ENCODE measurements around the gene LGI4.

The LGI4 gene

DNA sequence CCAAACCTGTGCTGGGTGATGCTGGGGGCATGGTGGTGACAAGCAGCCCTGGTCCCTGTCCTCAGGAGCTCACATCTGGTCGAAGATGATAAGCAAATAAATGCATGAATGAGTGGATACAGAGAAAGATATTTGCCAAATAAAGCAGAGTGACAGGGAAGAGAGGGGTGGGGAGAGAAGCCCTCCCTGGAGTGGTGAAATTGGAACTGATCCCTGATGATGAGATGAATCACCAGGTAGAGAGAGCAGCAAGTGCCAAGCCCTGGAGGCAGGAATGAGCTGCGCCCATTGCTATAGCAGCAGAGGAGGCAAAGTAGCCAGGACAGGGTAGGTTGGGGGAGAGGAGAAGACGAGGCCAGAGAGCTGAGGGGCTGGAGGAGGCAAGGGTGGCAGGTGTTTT is 33.3 kb upstream of the LGI4 start:
- H3K4me1 ChIP-seq (ENCODE audit: control insufficient read depth, insufficient read depth, low read length), result peaks cover 11% of the 10 kb centered on the region
- H3K9me3 ChIP-seq (ENCODE audit: control insufficient read depth, low read length), result no peaks in the 10 kb centered on the region
- H3K36me3 ChIP-seq (ENCODE audit: control insufficient read depth, insufficient read depth, low read length), result no peaks in the 10 kb centered on the region

DNA sequence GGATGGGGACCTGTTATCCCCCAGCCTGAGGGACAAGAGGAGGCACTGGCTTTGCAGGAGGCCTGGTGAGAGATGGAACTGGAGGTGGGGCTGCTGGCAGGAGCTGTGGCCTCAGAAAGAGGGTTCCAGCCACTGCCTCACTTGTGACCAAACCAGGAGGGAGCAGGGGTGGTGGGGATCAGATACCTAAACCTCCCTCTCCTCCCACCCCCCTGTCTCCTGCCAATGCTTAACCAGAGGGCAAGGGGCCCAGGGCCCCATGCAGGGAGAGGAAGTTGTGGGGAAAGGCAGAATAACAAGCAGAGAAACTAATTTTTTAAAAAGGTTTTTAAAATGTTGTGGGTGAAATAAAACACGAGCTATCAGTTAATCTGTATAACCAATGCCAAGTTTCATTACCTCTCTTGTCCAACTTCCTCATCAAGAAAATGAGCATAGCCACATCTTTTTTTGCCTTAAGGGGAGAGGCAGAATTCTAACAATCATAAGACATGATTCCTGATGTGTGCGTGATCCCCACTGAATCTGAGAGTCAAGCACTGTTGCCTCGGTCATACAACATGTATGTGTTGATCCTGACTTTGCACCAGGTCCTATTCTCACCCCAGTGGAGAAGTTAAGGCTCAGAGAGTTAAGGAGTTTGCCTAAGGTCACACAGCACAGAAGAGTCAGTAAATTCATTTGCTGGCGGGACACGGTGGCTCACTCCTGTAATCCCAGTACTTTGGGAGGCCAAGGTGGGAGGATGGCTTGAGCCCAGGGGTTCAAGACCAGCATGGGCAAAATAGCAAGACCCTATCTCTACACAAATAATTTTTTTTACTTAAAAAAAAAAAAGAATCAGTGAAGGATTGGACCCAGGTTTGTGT is 32.6 kb upstream of the LGI4 start:
- H3K4me3 ChIP-seq (ENCODE audit: low read length), result no peak overlapping the region
- H3K36me3 ChIP-seq (ENCODE audit: control insufficient read depth, insufficient read depth, low read length), result peaks cover under 1% of the 10 kb centered on the region
- no peaks in the 10 kb centered on the region for H3K27me3 ChIP-seq (ENCODE audit: control insufficient read depth, insufficient read depth, low read length)
- H3K9ac ChIP-seq (ENCODE audit: low read length), result no peak overlapping the region
- H3K4me1 ChIP-seq (ENCODE audit: control insufficient read depth, insufficient read depth, low read length), result peaks cover 5% of the 10 kb centered on the region
- no peaks in the 10 kb centered on the region for H3K9me3 ChIP-seq (ENCODE audit: control insufficient read depth, low read length)

More for the DNA sequence above, 33.3 kb upstream of the LGI4 start:
- no peak overlapping the region for H3K9ac ChIP-seq (ENCODE audit: low read length)
- H3K4me3 ChIP-seq (ENCODE audit: low read length), result no peak overlapping the region
- no peaks in the 10 kb centered on the region for H3K27me3 ChIP-seq (ENCODE audit: control insufficient read depth, insufficient read depth, low read length)

DNA sequence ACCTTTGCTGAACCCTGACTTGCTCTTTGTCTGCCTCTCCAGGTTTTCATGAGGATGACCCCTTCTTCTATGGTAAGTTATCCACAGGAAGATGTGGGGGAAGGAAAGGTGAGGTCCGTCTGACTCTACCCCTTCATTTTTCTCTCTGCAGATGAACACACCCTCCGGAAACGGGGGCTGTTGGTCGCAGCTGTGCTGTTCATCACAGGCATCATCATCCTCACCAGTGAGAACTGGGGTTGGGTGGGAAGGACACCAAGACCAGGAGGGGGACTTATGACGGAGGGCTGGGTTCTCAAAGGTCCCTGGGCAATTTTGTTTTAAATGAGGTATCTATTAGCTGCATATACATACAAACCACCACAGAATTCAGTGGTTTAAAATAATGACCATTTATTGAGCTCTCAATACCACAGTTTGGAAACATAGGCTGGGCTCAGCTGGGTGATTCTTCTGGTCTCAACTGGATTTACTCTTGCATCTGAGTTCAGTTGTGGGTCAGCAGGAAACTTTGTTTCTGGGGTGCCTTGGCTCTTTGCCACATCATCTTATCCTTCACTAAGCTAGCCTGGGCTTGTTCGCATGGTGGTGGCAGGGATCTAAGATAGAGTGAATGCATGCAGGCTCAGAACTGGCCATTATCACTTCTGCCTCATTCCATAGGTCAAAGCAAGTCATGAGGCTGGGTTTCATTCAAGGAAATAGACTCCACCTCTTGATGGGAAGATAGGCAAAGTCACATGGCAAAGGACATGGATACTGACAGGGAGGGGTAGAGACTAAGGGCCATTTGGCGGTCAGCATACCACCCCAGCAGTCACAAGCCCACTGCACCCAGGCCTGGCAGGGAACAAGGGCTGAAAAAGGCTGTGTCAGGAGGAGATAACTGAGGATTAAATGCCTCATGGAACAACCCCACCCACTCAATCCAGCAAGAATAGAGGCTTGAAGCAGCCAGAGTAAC is 31.5 kb upstream of the LGI4 start:
- no peaks in the 10 kb centered on the region for H3K4me1 ChIP-seq (ENCODE audit: control insufficient read depth, insufficient read depth, low read length)
- no peaks in the 10 kb centered on the region for H3K9me3 ChIP-seq (ENCODE audit: control insufficient read depth, low read length)
- peaks cover 6% of the 10 kb centered on the region for H3K36me3 ChIP-seq (ENCODE audit: control insufficient read depth, insufficient read depth, low read length)
- H3K27me3 ChIP-seq (ENCODE audit: control insufficient read depth, insufficient read depth, low read length), result no peaks in the 10 kb centered on the region
- H3K4me3 ChIP-seq (ENCODE audit: low read length), result no peak overlapping the region
- H3K9ac ChIP-seq (ENCODE audit: low read length), result no peak overlapping the region

DNA sequence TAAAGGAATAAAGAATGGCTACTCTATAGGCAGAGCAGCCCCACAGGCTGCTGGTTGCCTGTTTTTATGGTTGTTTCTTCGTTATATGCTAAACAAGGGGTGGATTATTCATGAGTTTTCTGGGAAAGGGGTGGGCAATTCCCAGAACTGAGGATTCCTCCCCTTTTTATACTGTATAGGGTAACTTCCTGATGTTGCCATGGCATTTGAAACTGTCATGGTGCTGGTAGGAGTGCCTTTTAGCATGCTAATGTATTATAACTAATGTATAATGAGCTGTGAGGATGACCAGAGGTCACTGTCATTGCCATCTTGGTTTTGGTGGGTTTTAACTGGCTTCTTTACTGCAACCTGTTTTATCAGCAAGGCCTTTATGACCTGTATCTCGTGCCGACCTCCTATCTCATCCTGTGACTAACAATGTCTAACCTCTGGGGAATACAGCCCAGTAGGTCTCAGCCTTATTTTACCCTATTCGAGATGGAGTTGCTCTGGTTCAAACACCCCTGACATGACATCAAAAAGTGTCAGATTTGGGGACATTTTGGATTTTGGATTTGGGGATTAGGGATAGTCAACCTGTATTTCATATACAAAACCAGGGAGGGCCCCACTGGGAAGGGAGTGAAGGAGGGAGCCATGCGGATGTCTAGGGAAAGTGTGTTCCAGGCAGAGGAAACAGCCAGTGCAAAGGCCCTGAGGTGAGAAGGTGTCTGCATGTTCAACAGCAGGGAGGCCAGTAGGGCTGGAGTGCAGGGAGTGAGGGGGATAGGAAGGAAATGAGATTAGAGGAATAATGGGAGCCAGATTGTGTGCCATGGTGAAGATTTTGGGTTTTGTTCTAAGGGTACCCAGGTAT is 30.6 kb upstream of the LGI4 start:
- peaks cover 6% of the 10 kb centered on the region for H3K36me3 ChIP-seq (ENCODE audit: control insufficient read depth, insufficient read depth, low read length)
- H3K9me3 ChIP-seq (ENCODE audit: control insufficient read depth, low read length), result no peaks in the 10 kb centered on the region
- no peaks in the 10 kb centered on the region for H3K27me3 ChIP-seq (ENCODE audit: control insufficient read depth, insufficient read depth, low read length)
- no peak overlapping the region for H3K9ac ChIP-seq (ENCODE audit: low read length)
- no peaks in the 10 kb centered on the region for H3K4me1 ChIP-seq (ENCODE audit: control insufficient read depth, insufficient read depth, low read length)
- H3K4me3 ChIP-seq (ENCODE audit: low read length), result no peak overlapping the region

DNA sequence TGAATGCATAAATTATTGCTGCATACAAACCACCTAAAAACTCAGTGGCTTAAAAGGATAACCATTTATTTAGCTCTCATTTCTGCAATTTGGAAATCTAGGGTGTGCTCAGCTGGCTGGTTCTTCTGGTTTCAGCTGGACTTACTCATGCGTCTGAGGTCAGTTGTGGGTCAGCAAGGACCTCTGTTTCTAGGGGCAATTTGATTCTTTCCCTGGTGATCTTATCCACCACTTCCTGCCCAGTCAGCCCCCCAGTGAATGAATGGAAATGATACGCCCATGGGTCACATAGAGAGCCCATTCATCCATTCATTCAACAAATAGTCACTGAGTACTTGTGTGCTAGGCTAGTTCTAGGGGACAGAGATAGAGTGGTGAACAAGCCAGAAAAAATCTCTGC is 29.6 kb upstream of the LGI4 start:
- H3K4me3 ChIP-seq (ENCODE audit: low read length), result no peak overlapping the region
- H3K36me3 ChIP-seq (ENCODE audit: control insufficient read depth, insufficient read depth, low read length), result peaks cover 6% of the 10 kb centered on the region
- no peaks in the 10 kb centered on the region for H3K4me1 ChIP-seq (ENCODE audit: control insufficient read depth, insufficient read depth, low read length)
- H3K27me3 ChIP-seq (ENCODE audit: control insufficient read depth, insufficient read depth, low read length), result no peaks in the 10 kb centered on the region
- no peak overlapping the region for H3K9ac ChIP-seq (ENCODE audit: low read length)
- H3K9me3 ChIP-seq (ENCODE audit: control insufficient read depth, low read length), result no peaks in the 10 kb centered on the region

DNA sequence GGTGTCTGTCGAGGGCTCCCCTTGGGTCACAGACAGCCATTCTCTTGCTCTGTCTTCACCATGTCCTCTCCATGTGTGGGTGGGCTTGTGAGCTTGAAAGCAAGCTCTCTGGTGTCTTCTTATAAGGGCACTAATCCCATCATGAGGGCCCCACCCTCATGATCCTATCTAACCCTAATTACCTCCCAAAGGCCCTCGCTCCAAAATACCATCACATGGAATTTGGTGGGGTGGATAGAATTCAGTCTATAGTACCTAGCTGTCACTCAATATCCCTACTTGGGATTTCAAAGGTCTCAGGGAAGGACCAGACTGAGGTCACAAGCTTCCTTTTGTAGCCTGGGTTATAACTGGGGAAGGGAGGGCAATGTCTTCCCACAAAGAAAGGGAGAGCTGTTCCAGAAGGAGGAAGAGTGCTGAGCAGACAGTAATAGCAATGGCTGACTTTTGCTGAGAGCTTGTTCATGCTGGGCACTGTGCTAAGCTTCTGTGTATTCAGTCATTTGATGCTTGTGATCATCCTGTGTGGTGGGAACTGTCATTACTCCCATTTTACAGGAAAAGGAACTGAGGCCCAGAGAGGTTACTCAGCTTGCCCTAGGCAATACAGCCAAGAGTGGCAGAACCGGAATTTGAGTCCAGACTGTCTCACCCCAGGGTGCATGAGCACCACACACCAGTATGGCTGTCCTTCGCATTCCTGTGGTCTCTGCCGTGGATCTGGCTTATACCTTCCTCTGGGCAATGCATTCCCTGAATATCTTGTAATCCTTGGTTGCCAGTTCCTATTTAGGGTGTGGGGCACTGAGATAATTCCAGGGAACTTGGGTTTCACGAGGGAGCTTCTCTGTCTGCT is 27.8 kb upstream of the LGI4 start:
- peaks cover 6% of the 10 kb centered on the region for H3K36me3 ChIP-seq (ENCODE audit: control insufficient read depth, insufficient read depth, low read length)
- H3K9me3 ChIP-seq (ENCODE audit: control insufficient read depth, low read length), result no peaks in the 10 kb centered on the region
- H3K27me3 ChIP-seq (ENCODE audit: control insufficient read depth, insufficient read depth, low read length), result no peaks in the 10 kb centered on the region
- no peak overlapping the region for H3K4me3 ChIP-seq (ENCODE audit: low read length)
- H3K9ac ChIP-seq (ENCODE audit: low read length), result no peak overlapping the region
- no peaks in the 10 kb centered on the region for H3K4me1 ChIP-seq (ENCODE audit: control insufficient read depth, insufficient read depth, low read length)

DNA sequence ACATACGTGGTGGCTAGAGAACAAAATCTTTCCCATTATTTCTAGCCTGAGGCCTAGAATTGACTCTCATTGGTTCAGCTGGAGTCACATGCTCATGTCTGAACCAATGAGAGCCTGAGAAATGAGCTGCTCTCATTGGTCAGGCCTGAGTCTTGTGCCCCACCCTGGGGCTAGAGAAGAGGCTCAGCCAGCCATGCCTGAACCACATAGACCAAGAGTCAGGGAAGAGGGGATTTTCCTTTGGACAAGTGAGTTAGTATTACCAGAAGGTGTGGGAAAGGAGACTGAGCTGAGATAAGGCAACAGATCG is 26.5 kb upstream of the LGI4 start:
- H3K36me3 ChIP-seq (ENCODE audit: control insufficient read depth, insufficient read depth, low read length), result peaks cover 6% of the 10 kb centered on the region

DNA sequence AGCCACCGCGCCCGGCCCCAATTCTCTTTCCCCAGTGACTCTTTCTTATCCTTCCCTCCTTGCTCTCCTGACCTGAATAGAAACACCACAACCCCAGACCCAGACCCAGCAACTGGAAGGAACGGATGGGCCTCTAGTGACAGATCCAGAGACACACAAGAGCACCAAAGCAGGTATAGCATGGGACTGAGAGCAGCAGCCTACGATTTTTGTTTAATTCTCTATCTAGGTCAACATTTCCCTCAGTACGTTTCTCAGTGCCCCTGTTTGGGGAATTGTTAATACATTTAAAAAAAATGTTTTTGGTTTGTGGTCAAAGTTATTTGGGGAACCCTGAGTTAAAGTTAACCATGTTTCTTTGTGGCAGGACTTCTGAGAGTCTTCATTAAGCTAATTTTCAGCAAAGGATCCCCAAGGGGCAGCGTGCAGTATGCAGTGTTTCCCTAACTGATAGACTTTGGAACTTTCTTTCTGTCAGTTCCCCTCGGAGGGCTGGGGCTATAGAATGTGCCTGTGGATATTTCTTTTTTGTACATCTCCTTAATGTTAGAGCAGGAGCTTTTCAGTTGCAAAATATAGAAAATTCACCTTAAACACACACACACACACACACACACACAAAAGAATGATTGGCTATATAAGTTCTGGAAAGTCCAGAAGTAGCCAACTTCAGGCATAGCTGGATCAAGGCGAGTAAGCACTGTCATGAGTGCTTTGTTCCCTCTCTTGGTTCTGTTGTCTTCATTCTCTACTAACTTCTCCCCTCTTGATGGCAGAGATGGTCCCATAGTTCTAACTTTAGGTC is 26.0 kb upstream of the LGI4 start:
- Histone ChIP-seq H3K36me3 (ENCODE audit: control insufficient read depth, insufficient read depth, low read length) (peaks cover 6% of the 10 kb centered on the region), H3K4me1 (ENCODE audit: control insufficient read depth, insufficient read depth, low read length) (peaks cover 1% of the 10 kb centered on the region), H3K27me3 (ENCODE audit: control insufficient read depth, insufficient read depth, low read length) (no peaks in the 10 kb centered on the region), H3K9me3 (ENCODE audit: control insufficient read depth, low read length) (no peaks in the 10 kb centered on the region), H3K4me3 (ENCODE audit: low read length) (no peak overlapping the region), H3K9ac (ENCODE audit: low read length) (no peak overlapping the region)

More for the DNA sequence above, 26.5 kb upstream of the LGI4 start:
- Histone ChIP-seq H3K27me3 (ENCODE audit: control insufficient read depth, insufficient read depth, low read length) (no peaks in the 10 kb centered on the region), H3K4me3 (ENCODE audit: low read length) (no peak overlapping the region), H3K4me1 (ENCODE audit: control insufficient read depth, insufficient read depth, low read length) (no peaks in the 10 kb centered on the region), H3K9ac (ENCODE audit: low read length) (no peak overlapping the region), H3K9me3 (ENCODE audit: control insufficient read depth, low read length) (no peaks in the 10 kb centered on the region)

DNA sequence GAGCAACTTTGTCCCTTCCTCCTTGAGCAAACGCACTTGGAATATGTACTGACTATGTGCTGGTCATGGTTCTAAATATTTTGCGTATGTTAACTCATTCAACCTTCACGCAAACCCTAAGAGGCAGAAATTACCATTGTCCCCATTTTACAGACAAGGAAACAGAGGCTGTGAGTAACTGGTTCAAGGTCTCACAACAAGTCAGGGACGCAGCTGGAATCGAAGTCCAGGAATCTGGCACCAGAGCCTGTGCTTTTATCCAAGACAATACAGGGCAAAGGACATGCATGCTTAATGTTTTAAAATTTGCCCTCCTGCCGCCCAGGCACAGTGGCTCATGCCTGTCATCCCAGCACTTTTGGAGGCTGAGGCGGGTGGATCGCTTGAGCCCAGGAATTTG is 24.7 kb upstream of the LGI4 start:
- Histone ChIP-seq H3K27me3 (ENCODE audit: control insufficient read depth, insufficient read depth, low read length) (no peaks in the 10 kb centered on the region), H3K4me3 (ENCODE audit: low read length) (no peak overlapping the region), H3K36me3 (ENCODE audit: control insufficient read depth, insufficient read depth, low read length) (peaks cover 6% of the 10 kb centered on the region), H3K9me3 (ENCODE audit: control insufficient read depth, low read length) (no peaks in the 10 kb centered on the region), H3K9ac (ENCODE audit: low read length) (no peak overlapping the region), H3K4me1 (ENCODE audit: control insufficient read depth, insufficient read depth, low read length) (peaks cover 13% of the 10 kb centered on the region)

DNA sequence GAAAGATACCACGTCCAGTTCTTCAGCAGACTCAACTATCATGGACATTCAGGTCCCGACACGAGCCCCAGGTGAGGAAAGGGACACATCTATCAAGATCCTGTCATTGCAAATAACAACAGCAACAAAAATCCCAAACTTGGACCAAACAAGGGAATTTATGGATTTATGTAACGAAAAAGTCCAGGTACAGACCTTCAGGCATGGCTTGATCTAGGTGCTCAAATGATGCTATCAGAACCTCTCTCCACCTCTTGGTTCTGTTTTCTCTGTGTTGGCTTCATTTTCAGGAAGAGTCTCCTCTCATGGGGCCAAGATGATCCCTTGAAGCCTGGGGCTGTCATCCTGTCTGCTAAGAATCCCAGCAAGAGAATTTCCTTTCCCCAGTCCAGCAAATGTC is 22.6 kb upstream of the LGI4 start:
- Histone ChIP-seq H3K36me3 (ENCODE audit: control insufficient read depth, insufficient read depth, low read length) (peaks cover 5% of the 10 kb centered on the region), H3K4me1 (ENCODE audit: control insufficient read depth, insufficient read depth, low read length) (peaks cover 26% of the 10 kb centered on the region), H3K4me3 (ENCODE audit: low read length) (no peak overlapping the region), H3K27me3 (ENCODE audit: control insufficient read depth, insufficient read depth, low read length) (peaks cover 12% of the 10 kb centered on the region), H3K9ac (ENCODE audit: low read length) (no peak overlapping the region), H3K9me3 (ENCODE audit: control insufficient read depth, low read length) (no peaks in the 10 kb centered on the region)
